Measurements from ENCODE around the gene CDC25B. TPM values are rescaled to one million over a fixed set of nuclear protein-coding genes. Genes with fewer than 3 reads are reported as not detected.

The CDC25B gene
- polyA plus RNA-seq, 4 donors, result 31.4 to 45.0 (median 36.7) TPM

- no peak for DNase-seq (ENCODE audit: low read depth in 4 of 4, low spot score in 2 of 4)
Measured at GRCh38 chr20:3763671-3764601, 32.2 kb upstream of the CDC25B start.

DNA sequence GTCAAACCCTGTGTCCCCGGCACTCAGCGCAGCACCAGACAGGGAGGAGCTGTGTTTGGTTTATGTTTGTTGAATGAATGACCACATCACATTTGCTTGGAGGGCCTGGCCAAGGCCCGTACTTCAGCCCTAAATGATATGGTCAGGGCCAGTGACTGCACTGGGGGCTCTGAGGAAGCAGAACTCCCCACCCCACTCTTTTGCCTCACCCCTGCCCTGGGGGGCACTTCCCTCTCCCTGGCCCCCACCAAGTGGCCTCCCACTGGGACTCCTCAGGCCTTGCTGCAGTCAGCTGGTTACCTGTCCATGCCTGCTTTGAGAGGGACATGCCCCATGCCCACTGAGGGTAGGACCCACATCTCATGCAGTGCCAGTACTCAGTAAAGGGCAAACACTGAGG is 31.5 kb upstream of the CDC25B start:
- no peak for DNase-seq (ENCODE audit: low read depth in 4 of 4, low spot score in 2 of 4)

DNA sequence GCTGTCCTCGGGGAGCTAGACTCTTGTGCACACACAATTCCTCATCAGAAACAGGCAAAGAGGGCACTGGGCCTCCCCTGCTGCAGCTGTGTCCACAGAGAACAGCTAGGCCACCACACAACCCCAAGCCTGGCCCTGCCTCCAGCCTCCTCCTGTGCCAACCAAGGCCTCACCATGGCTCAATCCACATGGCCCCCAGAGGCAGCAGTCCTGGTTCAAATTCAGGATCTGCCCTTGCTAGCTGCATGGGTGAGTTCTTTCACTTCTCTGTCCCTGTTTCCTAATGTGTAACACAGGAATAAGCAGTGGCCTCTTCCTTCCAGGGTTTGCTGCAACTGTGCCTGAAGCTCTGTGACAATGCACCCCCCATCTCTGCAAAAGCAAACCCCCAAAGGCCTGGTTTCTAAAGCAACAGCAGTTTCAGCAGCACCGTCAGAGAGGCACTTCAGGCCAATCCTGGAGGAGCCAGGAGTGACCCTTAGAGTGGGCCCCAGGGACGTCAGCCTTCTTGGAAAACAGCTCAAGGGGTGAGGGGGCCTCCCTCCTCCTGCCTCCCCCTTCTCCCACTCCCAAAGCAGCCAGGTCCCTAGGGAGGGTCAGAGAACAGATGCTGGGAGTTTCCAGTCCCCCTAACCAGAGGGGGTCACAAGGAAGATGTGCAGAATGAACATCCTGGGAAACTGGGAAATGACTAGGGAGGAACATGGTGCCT is 30.8 kb upstream of the CDC25B start:
- no peak for DNase-seq (ENCODE audit: low read depth in 4 of 4, low spot score in 2 of 4)

GRCh38 chr20:3766422-3767109 is 29.5 kb upstream of the CDC25B start:
- no peak for DNase-seq (ENCODE audit: low read depth in 4 of 4, low spot score in 2 of 4)

GRCh38 chr20:3767110-3767426 is 29.0 kb upstream of the CDC25B start:
- no peak for DNase-seq (ENCODE audit: low read depth in 4 of 4, low spot score in 2 of 4)

- peak in 3 of 4 donors; percentile 91 to 95 (median 95) for DNase-seq (ENCODE audit: low read depth in 4 of 4, low spot score in 2 of 4)
Measured at GRCh38 chr20:3767427-3768341, 28.4 kb upstream of the CDC25B start, which contains the start of gene ADISSP. Gene ADISSP, minus strand, starts transcription at chr20:3767753. Its CDS starts 7,653 bp downstream, at chr20:3760100.

- DNase-seq (ENCODE audit: low read depth in 4 of 4, low spot score in 2 of 4), result no peak
Measured at GRCh38 chr20:3768342-3769130, 27.6 kb upstream of the CDC25B start.

DNA sequence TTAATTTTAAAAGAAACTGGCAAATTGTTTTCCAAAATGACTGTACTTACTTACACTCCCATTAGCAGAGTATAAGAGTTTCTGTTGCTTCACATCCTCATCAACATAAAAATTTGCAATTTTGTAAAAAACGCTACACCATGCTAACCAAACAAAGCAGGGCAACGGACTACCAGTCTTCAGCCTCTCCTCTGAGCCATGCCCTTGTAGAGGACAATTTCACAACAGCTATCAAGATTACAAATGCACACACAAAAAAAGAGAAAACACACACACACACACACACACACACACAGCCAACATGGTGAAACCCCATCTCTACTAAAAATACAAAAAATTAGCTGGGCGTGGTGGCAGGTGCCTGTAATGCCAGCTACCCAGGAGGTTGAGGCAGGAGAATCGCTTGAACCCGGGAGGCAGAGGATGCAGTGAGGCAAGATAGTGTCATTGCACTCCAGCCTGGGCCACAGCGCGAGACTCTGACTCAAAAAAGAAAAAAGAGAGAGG is 24.5 kb upstream of the CDC25B start:
- DNase-seq (ENCODE audit: low read depth in 4 of 4, low spot score in 2 of 4), result no peak

GRCh38 chr20:3775457-3776108 is 20.5 kb upstream of the CDC25B start:
- DNase-seq (ENCODE audit: low read depth in 4 of 4, low spot score in 2 of 4), result no peak

DNA sequence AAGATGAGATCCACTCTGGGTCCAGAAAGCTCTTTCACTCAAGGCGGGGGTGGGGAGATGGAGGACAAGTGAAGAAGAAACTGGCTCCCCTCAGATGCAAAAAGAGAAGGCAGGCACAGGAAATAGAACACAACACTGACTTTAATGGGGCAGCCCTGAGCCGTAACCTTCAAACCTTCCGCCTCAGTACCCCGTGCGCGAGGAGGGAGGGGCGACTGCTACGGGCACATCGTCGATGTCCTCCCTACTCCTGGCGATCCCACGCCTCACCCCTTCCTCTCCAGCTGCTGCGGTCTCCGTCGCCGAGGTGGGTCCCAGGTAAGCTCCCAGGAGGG is 18.8 kb upstream of the CDC25B start:
- DNase-seq (ENCODE audit: low read depth in 4 of 4, low spot score in 2 of 4), result no peak

DNA sequence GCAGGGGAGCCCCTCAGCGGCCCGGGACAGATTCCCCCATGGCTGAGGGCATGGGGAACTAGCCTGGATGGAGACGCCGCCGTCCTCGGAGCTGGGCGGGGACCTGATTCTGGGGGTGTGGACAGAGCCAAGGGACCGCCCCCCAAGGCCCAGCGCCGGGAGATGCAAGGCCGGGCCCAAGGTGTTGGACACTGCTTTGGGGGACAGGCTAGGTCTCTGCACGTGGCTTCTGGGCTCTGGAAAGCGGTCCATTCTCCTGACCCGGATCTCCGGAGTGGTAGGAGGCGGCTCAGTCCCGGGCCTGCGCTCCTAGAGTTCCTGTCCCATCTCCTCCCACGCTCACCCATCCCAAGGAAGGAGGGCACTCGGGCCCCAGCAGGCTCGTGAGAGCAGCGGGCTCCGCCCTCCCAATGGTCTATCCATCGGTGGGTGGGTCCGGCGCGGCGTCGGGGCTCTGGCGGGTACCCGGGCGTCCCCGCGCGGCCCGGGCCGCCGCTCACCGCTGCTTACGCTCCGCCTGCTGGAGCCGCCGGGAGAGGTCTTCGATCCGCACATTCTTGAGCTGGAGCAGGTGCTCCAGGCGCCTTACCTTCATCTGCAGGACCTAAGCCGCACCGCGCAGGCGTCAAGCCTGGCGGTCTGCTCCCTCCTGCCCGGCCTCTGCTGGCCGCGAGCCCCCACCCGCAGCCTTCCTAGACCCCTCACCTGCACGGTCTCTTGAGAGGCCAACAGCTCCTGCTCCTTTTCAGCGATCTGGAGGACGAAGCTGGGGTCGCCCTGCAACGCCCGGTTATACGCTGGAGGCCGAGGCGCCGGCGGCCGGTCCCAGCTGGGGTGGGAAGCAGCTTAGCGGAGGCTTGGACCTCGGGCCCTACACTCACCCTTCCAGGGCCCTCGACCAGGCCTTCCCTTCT is 18.1 kb upstream of the CDC25B start:
- DNase-seq (ENCODE audit: low read depth in 4 of 4, low spot score in 2 of 4), result no peak

DNA sequence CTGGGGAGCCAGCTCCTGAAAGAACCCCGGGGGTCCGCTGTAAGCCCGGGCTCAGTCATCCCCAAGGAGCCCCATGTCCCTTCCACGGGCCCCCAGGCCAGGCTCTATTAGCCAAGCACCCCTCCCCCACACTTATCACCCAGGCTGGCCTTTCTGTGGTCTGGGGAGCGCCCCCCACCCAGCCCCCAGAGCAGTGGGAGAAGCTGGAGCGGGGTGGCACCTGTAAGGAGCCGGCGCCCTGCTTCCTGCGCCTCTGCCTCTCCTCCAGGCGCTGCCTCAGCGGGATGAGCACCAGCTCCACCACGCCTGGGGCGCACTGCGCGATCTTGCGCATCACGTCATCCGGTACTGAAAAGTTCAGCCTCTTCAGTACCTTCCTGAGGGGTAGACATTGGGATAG is 17.1 kb upstream of the CDC25B start:
- no peak for DNase-seq (ENCODE audit: low read depth in 4 of 4, low spot score in 2 of 4)

GRCh38 chr20:3781153-3781910 is 14.8 kb upstream of the CDC25B start, which contains the start of gene SPEF1:
Gene SPEF1, minus strand, starts transcription at chr20:3781448. Its CDS starts 161 bp downstream, at chr20:3781287.
- DNase-seq (ENCODE audit: low read depth in 4 of 4, low spot score in 2 of 4), result peak in 3 of 4 donors; percentile 72 to 92 (median 80)

GRCh38 chr20:3782597-3782996 is 13.5 kb upstream of the CDC25B start:
- no peak for DNase-seq (ENCODE audit: low read depth in 4 of 4, low spot score in 2 of 4)

GRCh38 chr20:3783068-3783489 is 13.0 kb upstream of the CDC25B start:
- DNase-seq (ENCODE audit: low read depth in 4 of 4, low spot score in 2 of 4), result no peak

DNA sequence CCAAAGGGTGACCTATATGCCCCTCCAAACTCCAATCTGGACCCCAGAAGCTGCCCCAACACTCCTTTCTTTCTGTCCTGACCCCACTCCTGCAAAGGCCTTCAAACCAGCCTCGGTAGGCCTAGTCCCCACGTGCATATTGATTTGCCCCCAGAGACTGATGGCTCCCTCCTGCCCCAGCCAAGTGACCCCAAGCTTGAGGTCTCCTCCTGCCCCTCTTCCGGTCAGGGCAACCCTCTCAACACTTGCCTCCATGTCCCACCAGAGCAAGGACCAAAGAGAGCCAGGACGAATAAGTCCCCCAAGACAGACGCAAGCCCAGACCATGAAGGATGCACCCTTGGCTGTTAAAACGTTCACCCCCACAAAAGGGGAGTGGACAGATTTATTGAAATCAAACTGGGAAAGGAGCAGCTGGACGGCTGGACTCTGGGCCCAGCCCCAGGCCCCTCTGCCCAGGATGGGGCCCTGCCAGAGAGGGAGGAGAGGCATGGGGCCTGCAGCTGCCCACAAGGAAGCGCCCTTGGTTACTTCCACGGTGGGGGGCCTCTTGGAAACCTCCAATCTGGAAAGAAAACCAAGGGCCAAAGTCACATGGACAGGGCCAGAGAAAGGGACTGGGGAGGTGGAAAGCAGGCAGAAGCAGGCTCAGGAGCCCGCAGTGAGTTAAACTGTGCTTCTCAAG is 12.5 kb upstream of the CDC25B start:
- no peak for DNase-seq (ENCODE audit: low read depth in 4 of 4, low spot score in 2 of 4)
